Embryonic facial prominence (tissue), 1 donor: ENCODE results near the gene GMIP.

ENCODE experiments used
- DNase-seq: peaks from one replicate; pipeline ENCODE4 v3.0.0-alpha.2; 2016; ENCODE audit errors: extremely low spot score

Gene GMIP

DNA sequence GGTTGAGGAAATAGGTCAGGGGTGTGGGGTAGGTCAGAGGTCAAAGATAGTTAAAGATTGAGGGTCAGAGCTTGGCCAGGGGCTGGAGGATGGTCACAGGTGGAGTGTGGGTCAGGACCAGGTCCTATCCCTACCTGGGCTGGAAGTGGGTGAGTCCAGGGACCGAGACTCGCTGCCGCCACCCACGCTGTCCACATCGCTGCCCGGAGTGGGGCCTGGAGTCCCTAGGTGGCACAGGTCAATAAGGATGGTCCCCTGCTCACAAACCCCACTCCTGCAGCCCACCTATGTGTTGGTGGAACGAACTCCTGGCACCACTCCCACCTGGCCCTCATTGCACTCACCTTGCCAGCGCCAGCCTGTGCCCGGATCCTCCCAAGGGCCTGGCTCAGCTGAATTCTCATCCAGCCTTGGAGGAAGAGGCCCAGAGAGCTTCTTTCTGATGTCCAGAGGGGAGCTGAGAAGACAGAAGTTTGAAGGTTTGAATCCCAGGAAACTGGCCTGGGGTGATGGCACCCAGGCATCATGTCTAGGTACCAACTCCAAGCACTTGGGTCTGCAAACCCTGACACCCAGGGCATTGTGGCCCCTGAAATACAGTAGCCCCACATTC is 6.8 kb downstream of the GMIP start:
- no peak for DNase-seq

DNA sequence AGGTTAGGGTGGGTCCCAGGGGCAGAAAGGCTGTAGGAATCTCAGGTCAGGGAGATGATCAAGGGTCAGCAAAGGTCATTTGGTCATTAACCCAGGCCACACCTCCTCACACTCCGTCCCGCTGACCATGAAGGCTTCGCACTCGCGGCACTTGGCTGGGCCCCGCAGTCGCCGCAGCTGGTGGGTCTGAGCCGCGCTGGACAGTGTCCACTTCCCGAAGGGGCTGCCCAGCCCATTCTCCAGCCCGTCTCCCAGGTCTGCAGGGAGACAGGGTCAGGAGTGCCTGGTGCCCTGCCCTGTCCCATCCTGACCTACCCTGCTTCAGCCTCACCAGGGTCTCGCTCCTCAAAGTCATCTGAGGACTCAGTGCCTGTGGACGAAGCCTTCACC is 8.1 kb downstream of the GMIP start:
- no peak for DNase-seq

DNA sequence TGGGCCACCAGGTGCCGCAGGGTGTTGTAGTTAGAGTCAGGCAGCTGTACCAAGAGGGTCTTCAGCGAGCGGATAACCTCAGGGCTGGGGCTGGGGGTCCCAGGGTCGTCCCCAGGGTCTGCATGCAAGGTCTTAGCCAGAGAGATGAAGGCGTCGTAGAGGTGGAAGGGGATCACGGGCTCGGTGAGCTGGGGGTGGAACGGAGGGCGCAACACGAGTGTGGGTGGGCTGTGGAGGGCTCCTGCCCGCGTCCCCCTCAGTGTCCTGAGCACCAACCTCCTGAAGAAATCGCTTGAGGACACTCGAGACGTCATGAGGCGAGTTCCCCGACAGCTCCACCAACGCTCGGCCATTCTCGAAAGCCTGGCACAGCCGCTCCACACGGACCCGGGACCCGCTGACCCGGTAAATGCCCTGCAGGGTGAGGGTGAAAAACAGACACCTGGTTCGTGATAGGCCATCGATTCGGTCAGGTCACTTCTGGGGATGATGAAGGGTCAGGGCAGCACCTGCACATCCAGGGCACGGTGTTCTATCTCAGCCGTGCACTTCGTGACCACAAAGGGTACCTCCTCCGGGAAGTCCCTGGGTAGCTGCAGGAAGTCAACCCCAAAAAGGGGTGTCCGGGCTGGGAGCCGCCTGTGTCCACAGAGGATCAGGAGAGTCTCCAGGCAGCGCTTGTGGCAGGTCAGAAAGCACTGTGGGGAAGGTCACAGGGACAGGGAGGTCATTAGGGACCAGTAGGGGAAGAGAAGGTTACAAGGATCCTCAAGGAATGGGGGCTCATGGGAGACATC is 8.7 kb downstream of the GMIP start:
- no peak for DNase-seq

DNA sequence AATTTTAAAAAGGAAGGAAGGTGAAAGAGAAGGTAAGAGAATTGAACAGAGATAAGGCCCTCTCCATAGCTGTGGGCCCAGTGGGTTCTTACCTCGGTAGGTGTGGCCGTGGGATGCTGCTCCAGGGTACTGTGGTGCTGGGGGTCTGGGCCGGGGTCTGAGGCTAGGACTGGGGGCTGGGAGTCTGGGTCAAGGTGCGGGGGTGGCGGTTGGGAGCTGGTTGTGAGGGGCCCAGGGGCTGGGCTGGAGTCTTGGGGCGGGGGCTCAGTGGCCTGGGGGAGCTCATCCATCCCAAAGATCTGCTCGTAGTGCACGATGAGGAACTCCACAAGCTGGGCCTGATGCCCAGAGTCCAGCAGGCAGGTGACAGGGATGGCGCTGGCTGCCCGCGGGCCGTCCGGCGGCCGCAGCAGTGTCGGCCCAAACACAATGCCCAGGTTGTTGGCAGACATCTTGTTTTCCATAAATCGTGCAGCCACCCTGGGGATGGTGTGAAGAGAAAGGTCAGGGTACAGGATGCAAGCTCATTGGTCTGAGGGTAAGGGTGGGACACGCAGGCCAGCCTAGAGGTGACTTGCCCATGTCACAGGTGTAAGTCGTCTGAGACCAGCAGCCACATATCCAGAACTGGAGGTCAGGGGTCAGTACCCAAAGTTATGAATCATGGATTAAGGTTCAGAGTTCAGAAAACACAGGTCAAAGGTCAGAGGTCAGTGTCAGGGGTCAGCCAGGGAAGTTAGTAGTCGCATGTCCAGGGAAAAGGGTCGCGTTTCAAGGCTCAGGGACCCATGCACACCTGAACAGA is 9.5 kb downstream of the GMIP start:
- no peak for DNase-seq

GRCh38 chr19:19632661-19633060 is 10.8 kb downstream of the GMIP start:
- no peak for DNase-seq

- no peak for DNase-seq
Observed at GRCh38 chr19:19631346-19631745, 12.1 kb downstream of the GMIP start.

DNA sequence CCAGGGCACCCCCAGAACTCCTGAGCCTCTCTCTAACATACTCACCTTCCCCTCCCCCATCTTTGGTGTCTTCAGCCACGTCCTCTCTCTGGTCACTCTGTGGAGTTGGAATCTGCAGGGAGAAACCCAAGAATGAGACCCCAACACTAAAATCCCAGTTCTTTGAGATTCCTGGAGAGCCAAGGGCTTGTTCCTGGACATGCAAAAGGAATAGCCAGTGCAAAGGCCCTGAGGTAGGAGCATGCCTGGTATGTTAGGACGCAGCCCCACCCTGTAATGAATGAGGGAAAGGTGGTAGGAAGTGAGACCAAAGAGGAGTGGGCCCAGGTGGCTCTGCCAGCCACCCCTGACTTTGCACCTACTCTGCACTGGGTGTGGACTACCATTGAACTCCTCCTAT is 13.0 kb downstream of the GMIP start:
- DNase-seq = no peak

GRCh38 chr19:19630062-19630414 is 13.4 kb downstream of the GMIP start:
- DNase-seq = no peak

DNA sequence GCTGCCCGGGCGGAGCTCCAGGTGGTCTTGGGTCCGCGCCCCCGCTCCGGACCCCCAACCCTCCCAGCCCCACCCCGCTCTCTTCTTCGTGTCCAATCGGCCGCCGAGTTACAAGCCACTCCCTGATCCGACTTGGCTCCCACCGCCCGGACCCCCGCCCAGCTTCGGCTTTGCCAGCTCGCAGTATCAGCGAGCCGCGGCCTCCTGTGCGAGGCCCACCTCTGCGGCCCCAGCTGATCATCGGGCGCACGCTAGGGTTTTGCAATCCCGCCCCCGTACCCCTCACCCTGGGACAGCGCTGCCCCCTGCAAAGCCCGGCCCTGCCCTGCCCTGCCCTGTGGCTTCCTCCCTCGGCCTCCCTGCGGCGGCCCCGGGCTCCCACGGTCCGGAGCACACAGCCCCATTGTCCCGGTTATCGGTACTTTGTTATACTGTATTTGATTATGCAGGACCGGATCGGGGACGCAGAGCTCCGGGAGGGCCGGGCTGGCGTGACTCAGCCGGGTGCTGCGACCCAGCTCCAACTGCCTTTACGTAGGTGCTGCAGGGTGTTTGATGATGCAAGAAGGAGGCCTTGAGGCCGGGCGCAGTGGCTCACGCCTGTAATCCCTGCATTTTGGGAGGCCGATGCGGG is 14.8 kb downstream of the GMIP start:
- DNase-seq = no peak

DNA sequence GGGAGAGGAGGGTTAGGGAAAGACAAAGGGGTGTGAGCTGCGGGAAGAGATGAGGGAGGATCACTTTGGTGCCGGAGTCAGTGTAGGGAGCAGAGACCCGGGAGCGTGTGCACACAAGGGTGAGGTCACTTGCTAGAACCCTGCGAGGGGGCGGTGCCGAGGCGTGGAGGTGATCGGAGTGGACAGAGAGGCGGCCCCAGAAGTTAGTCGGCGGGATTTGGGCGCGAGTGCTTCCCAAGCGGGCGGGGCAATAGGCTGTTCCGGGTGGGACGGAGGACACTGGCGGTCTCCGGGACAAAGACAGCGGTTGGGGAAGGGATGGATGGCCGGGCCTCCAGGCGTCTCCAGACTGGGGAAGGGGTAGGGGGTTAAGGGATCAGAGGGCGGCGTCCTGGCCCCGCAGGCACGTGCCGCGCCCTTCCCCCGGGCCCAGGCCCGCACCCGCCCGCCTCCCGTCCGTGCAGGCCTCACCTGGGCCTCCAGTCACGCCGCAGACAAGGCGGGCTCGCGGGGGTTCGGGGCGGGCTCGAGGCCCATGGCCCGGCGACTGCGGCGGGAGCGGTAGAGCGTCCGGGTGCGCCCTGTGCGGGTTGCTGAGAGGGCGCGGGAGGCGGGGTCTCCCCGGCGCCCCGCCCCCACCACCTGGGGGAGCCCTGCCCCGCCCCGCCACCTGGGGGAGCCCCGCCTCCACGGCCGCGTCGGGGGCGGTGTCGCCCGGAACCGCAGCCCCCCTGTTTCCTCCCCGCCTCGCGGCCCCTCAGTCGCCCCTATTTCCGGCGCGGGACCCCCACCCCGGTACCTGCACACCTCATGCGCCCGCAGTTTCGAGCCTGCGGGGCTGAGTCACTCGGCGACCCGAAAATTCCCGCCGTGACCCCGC is 15.6 kb downstream of the GMIP start, which contains the start of gene LPAR2:
LPAR2 (minus strand) TSS at position 600 of the 880 bp plus-strand sequence. CDS start 945 bp downstream, outside the sequence.
- no peak for DNase-seq

GRCh38 chr19:19626516-19627472 is 16.7 kb downstream of the GMIP start:
- no peak for DNase-seq

- no peak for DNase-seq
Observed at GRCh38 chr19:19624032-19624570, 19.4 kb downstream of the GMIP start.

DNA sequence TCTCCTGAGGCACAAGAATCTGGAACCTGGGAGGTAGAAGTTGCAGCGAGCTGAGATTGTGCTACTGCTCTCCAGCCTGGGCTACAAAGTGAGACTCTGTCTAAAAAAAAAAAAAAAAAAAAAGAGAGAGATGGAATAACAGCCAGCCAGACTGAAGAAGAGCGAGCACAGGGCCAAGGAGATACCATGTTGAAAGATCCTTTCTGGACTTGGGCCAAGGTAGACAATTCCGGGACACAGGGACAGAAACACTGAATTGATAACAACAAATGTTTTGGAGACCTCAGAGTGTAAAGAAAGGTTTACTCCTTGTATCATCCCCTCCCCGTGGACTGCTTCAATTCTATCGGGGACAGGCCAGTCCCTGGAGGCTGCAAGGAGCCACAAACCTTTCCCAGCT is 20.1 kb downstream of the GMIP start:
- DNase-seq = no peak

GRCh38 chr19:19619849-19620210 is 23.6 kb downstream of the GMIP start:
- DNase-seq = no peak

DNA sequence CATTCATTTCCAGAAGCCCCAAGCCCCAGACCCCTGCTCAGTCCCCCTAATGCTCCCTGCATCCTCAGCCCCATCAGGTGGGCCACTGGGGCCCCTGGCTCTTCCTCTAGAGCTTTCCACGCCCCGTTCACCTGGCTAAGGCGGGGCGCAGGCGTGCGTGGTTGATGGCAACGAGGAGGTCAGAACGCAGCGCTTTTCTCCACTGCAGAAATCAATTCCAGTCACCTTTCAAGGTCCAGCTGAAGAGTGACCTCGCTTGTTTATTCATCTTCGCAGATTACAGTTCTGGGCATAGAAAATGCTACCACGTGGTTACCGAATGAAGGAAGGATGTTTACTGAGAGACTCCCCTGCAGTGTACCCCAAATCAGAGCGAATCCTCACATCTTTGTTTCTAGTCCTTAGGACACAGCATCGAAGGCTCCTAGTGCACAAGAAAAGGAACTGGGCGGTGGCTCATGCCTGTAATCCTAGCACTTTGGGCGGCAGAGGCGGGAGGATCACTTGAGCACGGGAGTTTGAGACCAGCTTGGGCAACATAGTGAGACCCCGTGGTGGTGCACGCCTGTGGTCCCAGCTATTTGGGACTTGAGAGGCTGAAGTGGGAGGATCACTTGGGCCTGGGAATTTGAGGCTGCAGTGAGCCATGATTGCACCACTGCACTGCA is 24.1 kb downstream of the GMIP start:
- DNase-seq = no peak

GRCh38 chr19:19618219-19619051 is 25.0 kb downstream of the GMIP start, which contains the start of gene PBX4:
Gene PBX4 (minus strand): TSS chr19:19618687. CDS start chr19:19618629, 58 bp downstream.
- DNase-seq = peak; percentile 96

GRCh38 chr19:19615086-19615485 is 28.4 kb downstream of the GMIP start:
- DNase-seq = no peak

- no peak for DNase-seq
Observed at GRCh38 chr19:19613506-19613905, 30.0 kb downstream of the GMIP start.
